GM18907 (cell line): ENCODE results near the gene NYAP1.
"Not testable (repeated sequence)": the region's sequence is repeated elsewhere in the genome, so short reads cannot be mapped to it uniquely, and the experiment has no call there.

Experiments
- ATAC-seq: cut with Tn5 transposase; IDR thresholded peaks from one replicate; pipeline ENCODE4 v1.9.1; 2021; ENCODE audit warnings: mild to moderate bottlenecking, moderate library complexity; ENCODE audit not compliant: unreplicated experiment

Gene NYAP1

DNA sequence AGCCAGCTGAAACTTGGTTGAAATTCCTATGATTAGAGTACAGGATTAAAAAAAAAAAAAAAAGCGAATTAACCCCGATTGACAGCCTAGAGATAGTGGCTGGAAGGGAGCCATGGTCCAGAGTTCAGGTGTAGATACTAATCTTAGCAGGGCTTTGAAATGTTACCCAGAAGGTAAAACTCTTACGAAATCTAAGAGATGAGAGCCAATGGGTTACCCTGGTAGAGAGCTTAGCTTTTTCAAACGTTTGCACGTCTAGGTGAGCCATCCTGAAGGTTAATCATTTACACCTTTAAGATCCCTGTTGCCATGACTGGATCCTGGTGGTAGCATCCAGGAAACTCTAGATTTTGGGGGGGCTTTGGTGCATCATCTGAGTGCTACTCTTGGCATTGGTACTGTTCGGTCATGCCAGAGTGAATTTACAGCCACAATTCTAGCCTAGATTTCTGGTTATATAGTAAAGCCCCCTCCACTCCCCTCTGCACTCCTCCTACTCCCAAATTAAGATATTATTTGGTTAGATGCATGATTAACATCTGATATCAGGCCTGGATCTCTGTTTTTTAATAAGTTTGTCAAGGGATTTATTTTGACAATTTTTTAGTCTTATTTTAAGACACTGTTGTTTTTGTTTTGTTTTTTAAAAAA, 56.5 kb downstream of the NYAP1 start:
- ATAC-seq, result no peak

DNA sequence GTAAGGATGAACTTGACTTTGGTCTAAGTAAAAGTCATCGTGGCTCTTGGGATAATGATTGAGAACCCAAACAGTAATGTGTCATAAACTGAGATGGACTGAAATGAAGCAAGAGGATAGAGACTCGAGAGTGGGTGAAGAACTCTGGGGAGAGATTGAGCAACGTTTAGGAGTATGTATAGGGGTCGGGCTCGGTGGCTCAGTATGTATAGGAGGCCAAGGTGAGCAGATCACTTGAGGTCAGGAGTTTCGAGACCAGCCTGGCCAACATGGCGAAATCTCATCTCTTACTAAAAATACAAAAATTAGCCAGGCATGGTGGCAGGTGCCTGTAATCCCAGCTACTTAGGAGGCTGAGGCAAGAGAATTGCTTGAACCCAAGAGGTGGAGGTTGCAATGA, 57.6 kb downstream of the NYAP1 start:
- ATAC-seq, result not testable (repeated sequence)

DNA sequence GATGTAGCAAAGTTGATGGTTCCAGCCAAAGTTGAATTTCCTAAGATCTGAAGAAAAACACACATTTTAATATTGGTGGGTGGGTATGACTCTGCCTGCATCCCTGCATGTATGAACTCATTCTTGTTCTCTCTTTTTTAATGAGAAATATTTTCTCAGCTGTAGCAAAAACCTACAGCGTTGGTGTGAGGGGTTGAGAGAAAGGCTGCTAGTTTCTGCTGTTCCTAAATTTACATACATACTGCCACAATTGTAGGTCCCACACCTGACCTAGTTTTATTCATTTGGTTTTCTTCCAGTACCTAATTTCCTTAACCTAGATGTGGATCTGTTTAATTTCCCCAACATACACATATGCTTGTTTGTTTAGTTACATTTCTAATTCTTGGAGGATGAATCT, 59.9 kb downstream of the NYAP1 start:
- ATAC-seq, result no peak

DNA sequence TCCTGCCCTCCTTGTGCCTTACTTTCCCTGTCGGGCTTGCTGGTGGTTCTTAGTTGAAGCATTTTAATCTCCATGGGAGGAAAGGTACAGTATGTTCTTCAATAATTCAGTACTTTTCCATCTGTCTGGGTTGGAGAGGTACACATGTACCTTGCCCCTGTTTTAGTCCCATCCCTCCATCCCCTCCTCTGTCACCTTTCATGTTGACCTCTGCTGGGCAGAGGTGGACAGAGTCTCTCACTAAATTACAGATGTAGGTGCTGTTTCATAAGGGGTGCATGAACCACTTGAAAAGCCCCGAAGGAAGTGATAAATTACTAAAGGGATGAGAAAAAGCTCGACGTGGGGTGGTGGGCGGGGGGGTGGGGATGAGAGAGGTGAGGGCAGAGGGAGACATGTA, 60.7 kb downstream of the NYAP1 start:
- ATAC-seq, result no peak
